Skeletal muscle satellite cell (primary cell): ENCODE results near the gene POU6F2.

ENCODE experiments used
- H3K27me3 ChIP-seq: 2 replicates; pipeline ENCODE4 v1.7.0; 2013; ENCODE audit warnings: low read length; ENCODE audit not compliant: control insufficient read depth, insufficient read depth
- H3K36me3 ChIP-seq: 2 replicates; pipeline ENCODE4 v1.7.0; 2013; ENCODE audit warnings: mild to moderate bottlenecking, control low read depth, low read length; ENCODE audit not compliant: insufficient read depth
- H3K4me1 ChIP-seq: 2 replicates; pipeline ENCODE4 v1.7.0; 2013; ENCODE audit warnings: low read length; ENCODE audit not compliant: control insufficient read depth, insufficient read depth
- H3K4me2 ChIP-seq: 2 replicates; pipeline ENCODE4 v1.7.0; 2013; ENCODE audit warnings: mild to moderate bottlenecking, low read length
- H3K4me3 ChIP-seq: 2 replicates; pipeline ENCODE4 v1.7.0; 2013; ENCODE audit warnings: low read length
- H3K9ac ChIP-seq: 2 replicates; pipeline ENCODE4 v1.7.0; 2013; ENCODE audit warnings: mild to moderate bottlenecking, low read depth, low read length, moderate library complexity
- H3K9me3 ChIP-seq: replicated peaks from 2 replicates; pipeline ENCODE4 v1.7.0; 2013; ENCODE audit warnings: mild to moderate bottlenecking, control low read depth, low read length

POU6F2 gene

DNA sequence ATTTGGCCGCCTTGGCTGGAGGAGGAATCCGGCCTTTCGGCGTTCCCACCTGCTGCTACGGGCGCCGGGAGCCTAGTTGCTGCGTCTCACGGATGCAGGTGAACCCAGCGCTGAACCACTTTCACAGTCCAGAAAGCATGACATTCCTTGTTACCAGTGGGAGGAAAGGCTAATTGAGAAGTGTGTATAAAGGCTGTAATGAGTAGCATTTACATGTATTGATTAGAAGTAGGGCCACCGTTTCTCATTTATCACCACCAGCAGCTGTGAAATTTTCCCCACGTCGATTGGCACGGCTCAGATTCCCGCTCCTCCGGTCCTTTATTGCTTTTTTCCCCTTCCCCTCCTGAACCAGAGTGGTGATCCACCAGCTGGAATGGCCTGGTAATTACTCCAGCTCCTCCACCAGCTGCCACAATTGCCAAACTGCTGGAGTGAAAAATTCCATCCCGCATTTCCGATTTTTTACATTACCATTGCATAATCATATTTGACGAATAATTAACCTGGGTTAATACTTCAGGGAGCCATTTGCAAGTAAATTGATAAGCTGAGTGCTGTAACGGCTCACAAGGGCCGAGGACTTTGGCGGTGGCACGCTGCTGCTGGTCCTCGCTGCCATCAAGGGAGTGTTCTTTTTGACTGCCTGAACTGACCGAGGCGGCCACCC is 153.3 kb downstream of the POU6F2 start:
- Histone ChIP-seq H3K4me2 (no peak overlapping the region), H3K9ac (no peak overlapping the region), H3K36me3 (no peaks in the 10 kb centered on the region), H3K4me1 (no peaks in the 10 kb centered on the region), H3K27me3 (peaks cover 32% of the 10 kb centered on the region), H3K9me3 (no peaks in the 10 kb centered on the region), H3K4me3 (no peak overlapping the region)

DNA sequence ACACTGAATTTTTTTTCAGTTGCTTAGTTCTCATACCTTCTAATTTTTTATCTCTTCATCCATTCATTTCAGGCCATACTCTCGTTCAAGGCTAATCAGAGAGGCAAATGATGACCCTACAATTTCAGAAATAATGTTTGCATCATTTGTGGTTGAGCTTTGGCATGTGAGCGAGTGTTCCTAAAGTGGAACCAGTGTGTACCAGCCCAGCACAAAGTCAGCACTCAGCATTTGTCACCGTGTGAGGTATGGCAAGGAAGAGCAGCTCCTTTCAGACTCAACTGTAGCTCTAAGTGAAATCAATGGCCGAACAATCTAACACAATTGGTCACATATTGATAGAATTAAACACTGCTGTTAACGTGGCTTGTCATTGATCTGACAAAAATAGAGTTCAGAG is 154.6 kb downstream of the POU6F2 start:
- Histone ChIP-seq H3K4me2 (no peak overlapping the region), H3K4me1 (no peaks in the 10 kb centered on the region), H3K9ac (no peak overlapping the region), H3K4me3 (no peak overlapping the region), H3K27me3 (peaks cover 27% of the 10 kb centered on the region), H3K9me3 (no peaks in the 10 kb centered on the region), H3K36me3 (no peaks in the 10 kb centered on the region)

DNA sequence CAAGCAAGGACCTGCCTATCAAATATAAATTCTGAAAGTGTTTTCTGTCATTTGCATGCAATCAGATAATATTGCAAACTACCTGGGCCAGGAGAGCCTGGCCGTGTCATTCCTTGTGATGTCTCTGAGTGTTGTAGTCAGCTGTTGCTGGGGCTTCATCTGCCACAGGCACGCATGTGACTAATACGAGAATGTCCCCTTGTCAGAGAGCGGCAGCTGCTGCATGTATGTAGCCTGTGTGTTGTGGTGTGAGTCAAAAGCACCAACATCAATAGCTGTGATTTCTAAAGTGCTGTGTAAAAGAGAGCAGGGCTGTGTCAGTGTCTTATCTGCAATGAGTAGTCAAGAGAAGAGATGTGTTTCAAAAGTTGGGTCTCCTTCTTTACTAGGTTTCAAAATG is 155.4 kb downstream of the POU6F2 start:
- Histone ChIP-seq H3K4me1 (no peaks in the 10 kb centered on the region), H3K9me3 (no peaks in the 10 kb centered on the region), H3K9ac (no peak overlapping the region), H3K36me3 (no peaks in the 10 kb centered on the region), H3K27me3 (peaks cover 26% of the 10 kb centered on the region), H3K4me2 (no peak overlapping the region), H3K4me3 (no peak overlapping the region)

DNA sequence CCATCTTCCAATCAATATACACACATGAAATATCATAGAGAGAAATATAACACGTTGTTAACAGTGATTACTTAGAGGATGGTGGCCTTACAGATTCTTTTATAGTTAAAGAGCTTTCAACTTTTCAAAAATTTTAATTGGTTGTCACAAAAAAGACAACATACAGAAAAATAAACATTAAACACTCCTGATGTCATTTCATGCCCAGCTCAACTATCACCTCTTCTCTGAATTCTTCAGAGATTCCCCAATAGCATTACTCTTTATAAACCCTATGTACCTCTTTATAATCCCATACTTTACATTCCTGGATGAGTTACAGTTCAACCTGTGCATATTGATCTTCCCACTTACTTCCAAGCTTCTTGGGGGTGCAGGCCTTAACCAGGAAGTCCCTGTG is 159.8 kb downstream of the POU6F2 start:
- H3K4me1 ChIP-seq: no peaks in the 10 kb centered on the region
- H3K9ac ChIP-seq: no peak overlapping the region
- peaks cover 10% of the 10 kb centered on the region for H3K27me3 ChIP-seq
- H3K4me3 ChIP-seq: no peak overlapping the region
- H3K4me2 ChIP-seq: no peak overlapping the region
- H3K9me3 ChIP-seq: no peaks in the 10 kb centered on the region
- no peaks in the 10 kb centered on the region for H3K36me3 ChIP-seq

DNA sequence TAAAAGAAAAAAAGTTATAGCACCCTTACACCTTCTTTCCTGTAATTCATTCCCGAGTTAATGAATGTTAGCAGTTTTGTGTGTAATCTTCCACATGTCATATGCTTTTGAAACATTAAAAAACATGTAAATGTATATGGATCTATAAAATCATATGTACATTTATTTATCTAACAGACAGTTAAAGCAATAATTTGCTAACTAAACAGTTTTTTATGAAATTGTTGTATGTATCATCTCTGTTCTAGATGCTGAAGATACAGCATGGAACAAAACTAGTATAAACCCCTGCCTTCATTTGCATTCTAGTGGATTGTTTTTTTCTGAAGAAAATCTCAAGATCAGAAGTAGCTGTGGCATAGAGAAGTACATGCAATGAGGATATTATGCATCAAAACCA is 165.0 kb downstream of the POU6F2 start:
- H3K9me3 ChIP-seq: no peaks in the 10 kb centered on the region
- H3K4me2 ChIP-seq: no peak overlapping the region
- no peaks in the 10 kb centered on the region for H3K36me3 ChIP-seq
- H3K27me3 ChIP-seq: peaks cover 2% of the 10 kb centered on the region
- no peak overlapping the region for H3K9ac ChIP-seq
- H3K4me1 ChIP-seq: no peaks in the 10 kb centered on the region
- H3K4me3 ChIP-seq: no peak overlapping the region

DNA sequence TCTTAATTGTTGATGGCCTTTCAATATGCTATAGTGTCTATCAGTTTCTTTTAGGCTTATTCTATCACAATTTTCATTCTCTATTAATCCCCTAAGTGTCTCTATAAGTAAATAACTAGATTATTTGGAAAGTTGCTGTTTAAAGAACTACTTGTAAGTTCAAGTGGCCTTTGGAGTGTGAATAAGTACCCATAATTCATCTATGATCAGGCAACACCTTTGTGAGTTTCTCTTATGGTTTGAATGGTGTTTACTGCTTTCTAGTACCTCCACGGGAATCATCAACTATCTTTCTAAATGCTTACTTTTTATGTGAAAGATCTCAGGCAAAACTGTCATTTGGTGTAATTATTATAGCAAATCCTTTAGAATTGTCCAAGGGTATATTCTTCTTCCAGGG is 166.7 kb downstream of the POU6F2 start:
- Histone ChIP-seq H3K36me3 (no peaks in the 10 kb centered on the region), H3K4me2 (no peak overlapping the region), H3K9ac (no peak overlapping the region), H3K4me3 (no peak overlapping the region), H3K27me3 (peaks cover 2% of the 10 kb centered on the region), H3K9me3 (no peaks in the 10 kb centered on the region), H3K4me1 (no peaks in the 10 kb centered on the region)

DNA sequence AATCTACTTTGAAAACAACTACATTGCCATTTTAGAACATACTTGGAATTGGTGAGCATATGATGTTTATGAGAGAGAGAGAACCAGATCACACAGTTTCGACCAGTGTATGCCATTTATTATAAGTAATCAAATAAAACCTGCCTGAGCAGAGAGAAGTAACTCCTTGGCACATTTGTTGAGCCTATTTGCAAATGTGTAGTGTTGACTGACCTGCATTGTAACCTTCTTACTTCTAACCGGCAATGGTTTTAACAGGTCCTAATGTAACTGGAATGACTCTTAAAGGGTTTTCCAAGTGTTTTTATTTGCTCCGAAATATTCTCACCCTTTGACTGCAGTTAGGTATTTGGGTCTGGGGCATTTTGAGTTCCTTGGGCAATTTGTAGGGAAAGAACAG is 167.6 kb downstream of the POU6F2 start:
- Histone ChIP-seq H3K4me2 (no peak overlapping the region), H3K36me3 (no peaks in the 10 kb centered on the region), H3K4me1 (no peaks in the 10 kb centered on the region), H3K4me3 (no peak overlapping the region), H3K27me3 (no peaks in the 10 kb centered on the region), H3K9ac (no peak overlapping the region), H3K9me3 (no peaks in the 10 kb centered on the region)

DNA sequence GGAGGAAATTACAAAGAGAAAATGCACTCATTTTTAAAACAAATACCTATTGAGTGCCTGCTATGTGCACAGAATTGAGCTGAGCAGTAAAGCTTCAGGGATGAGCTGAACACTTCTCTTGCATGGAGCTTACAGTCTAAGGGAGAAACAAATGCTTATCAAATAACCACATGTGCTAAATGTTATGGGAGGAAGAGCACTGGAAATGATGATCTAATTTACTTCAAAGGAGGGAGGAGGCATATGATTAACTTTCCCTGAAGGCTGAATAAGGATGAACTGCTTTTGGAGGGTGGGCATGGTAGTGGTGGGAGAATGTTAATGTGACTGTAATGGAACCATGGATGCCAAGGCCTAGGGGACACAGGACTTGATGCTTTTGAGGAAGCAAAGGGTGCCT is 168.2 kb downstream of the POU6F2 start:
- Histone ChIP-seq H3K9ac (no peak overlapping the region), H3K4me2 (no peak overlapping the region), H3K4me3 (no peak overlapping the region), H3K9me3 (no peaks in the 10 kb centered on the region), H3K4me1 (no peaks in the 10 kb centered on the region), H3K36me3 (no peaks in the 10 kb centered on the region), H3K27me3 (no peaks in the 10 kb centered on the region)

DNA sequence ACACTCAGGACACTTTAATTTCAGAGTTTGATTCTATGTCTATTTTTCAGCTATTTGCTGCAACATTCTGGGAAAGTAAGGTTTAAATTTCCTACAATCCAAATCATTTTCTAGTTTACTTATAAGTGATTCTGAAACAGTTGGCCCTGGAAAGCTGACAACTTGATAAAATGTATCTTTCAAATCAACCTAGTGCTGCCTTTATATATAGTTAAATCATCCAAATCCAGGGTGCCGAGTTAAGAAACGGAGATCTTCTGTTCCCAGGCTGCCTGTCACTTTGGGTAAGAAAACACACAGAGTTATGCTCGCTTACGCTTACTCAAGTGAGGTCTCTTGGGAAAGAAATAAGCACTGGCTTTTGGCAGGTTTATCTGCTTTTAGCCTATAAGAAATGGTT is 175.0 kb downstream of the POU6F2 start:
- H3K36me3 ChIP-seq: no peaks in the 10 kb centered on the region
- H3K27me3 ChIP-seq: peaks cover 6% of the 10 kb centered on the region
- H3K4me2 ChIP-seq: no peak overlapping the region
- H3K4me3 ChIP-seq: no peak overlapping the region
- H3K9ac ChIP-seq: no peak overlapping the region
- H3K4me1 ChIP-seq: no peaks in the 10 kb centered on the region
- no peaks in the 10 kb centered on the region for H3K9me3 ChIP-seq

DNA sequence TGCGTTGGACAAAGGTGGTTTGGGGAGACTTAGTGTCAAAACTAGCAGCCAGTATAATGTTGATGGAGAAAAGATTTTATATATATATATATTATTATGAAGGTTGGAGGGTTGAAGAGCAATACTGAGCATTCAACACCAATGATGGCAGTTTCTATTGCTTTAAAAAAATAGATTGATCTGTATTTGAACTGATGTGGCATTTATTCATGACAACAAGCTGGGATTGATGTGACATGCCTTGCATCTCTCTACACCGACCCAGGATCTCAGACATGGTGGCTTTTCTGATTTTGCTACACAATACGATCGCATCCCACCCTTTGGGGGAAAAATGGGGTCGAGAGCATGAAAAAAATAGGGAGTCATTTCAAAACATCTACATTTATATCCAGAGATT is 175.4 kb downstream of the POU6F2 start:
- H3K4me2 ChIP-seq: no peak overlapping the region
- no peaks in the 10 kb centered on the region for H3K36me3 ChIP-seq
- H3K4me3 ChIP-seq: no peak overlapping the region
- no peaks in the 10 kb centered on the region for H3K9me3 ChIP-seq
- no peaks in the 10 kb centered on the region for H3K4me1 ChIP-seq
- no peak overlapping the region for H3K9ac ChIP-seq
- H3K27me3 ChIP-seq: peaks cover 6% of the 10 kb centered on the region

DNA sequence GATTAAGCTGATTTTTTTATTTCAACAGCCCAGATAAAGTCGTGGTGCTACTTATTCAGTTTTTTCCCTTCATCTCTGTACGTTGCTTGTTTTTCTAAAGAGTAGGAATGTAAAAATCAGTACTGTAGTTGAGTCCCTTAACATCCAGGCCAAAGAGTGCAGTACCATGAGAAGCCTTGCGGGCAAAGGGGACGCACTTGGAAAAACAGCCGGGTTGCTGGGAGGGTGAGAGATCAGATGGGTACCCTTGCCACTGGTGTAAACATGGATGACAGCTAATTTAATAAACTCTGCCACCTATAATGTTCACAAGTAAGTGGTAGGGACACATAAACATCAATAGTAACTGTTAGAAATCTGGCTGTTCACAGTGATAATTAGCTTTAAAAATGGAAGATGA is 175.9 kb downstream of the POU6F2 start:
- Histone ChIP-seq H3K4me3 (no peak overlapping the region), H3K36me3 (no peaks in the 10 kb centered on the region), H3K27me3 (peaks cover 6% of the 10 kb centered on the region), H3K9me3 (no peaks in the 10 kb centered on the region), H3K9ac (no peak overlapping the region), H3K4me2 (no peak overlapping the region), H3K4me1 (no peaks in the 10 kb centered on the region)

DNA sequence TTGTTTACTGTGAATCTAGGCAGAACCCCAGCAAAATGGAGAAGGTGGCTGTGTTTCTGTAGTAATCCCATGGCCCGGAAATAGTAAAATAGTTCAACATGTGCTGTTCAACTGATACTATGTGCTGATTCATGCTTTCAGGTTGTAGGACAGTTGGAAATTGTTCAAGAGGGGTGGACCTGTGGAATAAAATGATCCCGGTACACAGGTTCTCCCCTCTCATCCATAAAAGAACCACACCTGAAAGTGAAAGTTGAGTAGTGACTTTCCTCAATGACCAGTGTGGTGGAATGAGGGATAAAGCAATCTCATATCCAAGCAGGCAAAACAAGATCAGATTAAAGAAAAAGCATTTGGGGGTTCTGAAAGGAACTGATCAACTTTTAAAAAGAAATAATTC is 177.1 kb downstream of the POU6F2 start:
- no peak overlapping the region for H3K9ac ChIP-seq
- H3K4me3 ChIP-seq: no peak overlapping the region
- peaks cover 6% of the 10 kb centered on the region for H3K27me3 ChIP-seq
- no peak overlapping the region for H3K4me2 ChIP-seq
- H3K9me3 ChIP-seq: no peaks in the 10 kb centered on the region
- H3K4me1 ChIP-seq: no peaks in the 10 kb centered on the region
- H3K36me3 ChIP-seq: no peaks in the 10 kb centered on the region
